Measurements from ENCODE around the gene ZBED5.
A peak's percentile ranks its signal among the peaks of the same experiment; 100 is the strongest.

The ZBED5 gene

DNA sequence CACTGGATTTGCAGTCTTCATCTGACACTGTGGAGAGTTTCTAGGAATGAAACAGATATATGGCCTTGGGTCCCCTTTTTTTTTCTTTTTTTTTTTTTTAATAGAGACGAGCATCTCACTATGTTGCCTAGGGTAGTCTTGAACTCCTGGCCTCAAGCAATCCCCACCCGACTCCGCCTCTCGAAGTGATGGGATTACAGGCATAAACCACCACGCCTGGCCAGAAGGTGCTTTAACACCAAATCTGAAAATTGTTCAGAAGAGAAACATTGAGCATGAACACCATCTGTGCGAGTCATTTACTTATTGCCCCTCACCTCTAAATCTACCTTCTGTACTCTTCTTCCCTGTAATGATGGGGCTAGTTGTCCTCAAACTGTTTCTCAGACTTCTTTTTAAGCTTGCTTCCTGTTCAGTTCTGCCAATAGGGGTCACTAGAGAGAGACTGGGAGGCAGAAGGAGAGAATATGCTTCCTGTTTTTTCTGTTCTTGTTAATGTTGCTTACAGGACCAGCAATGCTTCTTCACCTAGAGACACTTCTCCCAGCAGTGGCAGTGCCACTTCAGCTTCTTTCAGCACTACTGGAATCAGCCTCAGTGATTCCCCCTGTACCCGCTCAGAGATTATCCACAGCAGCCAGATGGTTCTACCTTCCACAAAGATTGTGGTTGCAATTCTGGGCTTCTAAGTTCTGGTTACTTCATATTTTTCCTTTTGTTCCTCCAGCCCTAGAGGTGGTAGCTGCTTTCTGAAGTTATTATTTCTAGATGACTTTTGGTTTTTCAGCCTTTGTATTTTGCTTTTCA lies 20.8 kb upstream of the ZBED5 start:
- DNase-seq (ENCODE audit: low spot score): no peak

GRCh38 chr11:10876158-10876557 lies 18.3 kb upstream of the ZBED5 start:
- DNase-seq (ENCODE audit: low spot score): no peak

GRCh38 chr11:10875430-10876021 lies 17.7 kb upstream of the ZBED5 start:
- no peak for DNase-seq (ENCODE audit: low spot score)

DNA sequence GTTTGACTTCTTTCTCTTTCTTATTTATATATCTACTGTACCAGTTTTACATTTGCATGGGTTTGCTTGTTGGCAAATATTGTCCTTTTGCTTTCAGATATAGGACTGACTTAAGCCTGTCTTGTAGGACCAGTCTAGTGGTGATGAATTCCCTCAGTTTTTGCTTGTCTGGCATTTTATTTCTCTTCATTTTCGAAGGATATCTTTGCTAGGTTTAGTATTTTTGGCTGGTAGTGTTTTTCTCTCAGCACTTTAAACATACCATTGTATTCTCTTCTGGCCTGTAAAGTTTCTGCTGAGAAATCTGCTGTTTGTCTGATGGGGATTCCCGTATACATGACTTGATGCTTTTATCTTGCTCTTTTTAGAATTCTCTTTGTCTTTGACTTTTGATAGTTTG lies 14.2 kb upstream of the ZBED5 start:
- no peak for DNase-seq (ENCODE audit: low spot score)

- DNase-seq (ENCODE audit: low spot score): no peak
Observed at GRCh38 chr11:10868352-10868751, 10.5 kb upstream of the ZBED5 start.

GRCh38 chr11:10866893-10867331 lies 9.1 kb upstream of the ZBED5 start:
- DNase-seq (ENCODE audit: low spot score): no peak

GRCh38 chr11:10865837-10866270 lies 8.0 kb upstream of the ZBED5 start:
- no peak for DNase-seq (ENCODE audit: low spot score)

GRCh38 chr11:10864688-10865087 lies 6.8 kb upstream of the ZBED5 start:
- no peak for DNase-seq (ENCODE audit: low spot score)

DNA sequence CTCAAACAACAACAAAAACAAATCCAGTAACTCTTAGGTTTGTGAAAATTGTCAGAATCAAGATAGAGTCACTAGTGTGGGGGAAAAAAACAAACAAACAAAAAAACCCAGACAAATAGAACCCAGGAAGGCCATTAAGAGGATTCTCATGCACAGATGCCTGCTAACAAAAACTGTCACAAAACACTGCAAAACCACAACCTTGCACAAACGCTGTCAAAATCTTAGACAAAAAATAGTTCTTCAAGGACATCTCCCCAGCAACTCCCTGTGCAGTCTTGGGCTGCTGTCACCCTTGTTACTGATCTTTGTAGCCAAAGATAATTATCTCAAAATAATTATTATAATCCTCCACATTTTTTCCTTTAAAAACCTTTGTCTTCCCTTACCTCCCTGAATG lies 4.6 kb upstream of the ZBED5 start:
- DNase-seq (ENCODE audit: low spot score): no peak

- no peak for DNase-seq (ENCODE audit: low spot score)
Observed at GRCh38 chr11:10861799-10862198, 3.9 kb upstream of the ZBED5 start.

DNA sequence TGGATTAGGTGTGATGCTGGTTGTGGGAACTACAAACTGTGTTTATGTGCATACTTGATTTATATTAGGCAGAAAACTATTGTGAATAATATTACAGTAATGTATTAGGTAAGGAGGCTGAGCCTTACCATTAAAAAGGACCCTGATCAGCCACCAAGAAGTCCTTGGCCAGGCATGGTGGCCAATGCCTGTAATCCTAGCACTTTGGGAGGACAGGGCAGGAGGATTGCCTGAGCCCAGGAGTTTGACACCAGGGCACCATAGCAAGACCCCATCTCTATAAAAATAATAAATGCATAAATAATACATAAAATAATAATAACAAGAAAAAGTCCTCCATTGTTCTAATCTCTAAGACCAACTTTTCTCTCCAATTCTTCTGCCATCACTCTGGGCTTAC lies 3.2 kb upstream of the ZBED5 start:
- DNase-seq (ENCODE audit: low spot score): no peak

DNA sequence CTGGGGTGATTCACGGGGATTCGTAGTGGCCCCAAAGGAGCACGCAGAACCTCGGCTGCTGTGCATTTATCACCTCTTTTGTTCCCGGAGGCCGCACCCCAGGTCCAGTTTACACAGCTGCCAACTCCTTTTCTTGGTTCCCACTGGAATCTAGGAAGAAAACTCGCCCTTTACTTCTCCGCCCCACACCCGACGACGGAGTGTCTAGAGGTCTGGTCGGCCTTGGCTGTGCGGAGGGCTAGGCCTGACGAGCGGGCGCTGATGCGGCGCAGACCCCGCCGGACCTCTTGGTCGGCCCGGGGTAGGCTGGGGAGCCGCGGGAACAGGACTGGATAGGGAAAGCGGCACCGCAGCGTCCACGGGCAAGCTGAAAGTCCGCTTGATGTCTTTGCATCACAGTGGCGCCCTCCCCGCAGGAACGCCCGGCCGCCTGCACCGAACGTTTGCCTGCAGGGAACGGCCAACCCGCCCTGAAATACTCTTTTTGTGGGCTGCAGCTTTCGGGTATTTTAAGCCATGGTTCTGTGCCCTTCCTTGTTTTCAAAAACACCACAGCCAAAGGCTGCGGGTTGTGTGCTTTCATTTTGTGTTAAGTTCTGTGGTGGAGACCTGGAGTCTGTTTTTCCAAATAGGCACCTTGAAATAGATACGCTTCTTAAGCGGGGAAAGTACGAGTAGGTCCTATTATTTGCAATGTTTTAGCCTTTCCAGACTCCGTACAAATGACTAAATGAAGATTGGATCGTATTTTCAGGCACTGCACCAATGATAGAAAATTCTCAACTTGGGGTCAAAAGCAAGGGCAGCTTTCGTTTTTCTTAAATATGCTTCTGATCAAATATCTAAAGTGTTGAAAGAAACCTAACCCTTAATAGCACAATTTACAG lies 829 bp upstream of the ZBED5 start:
- peak; percentile 29 for DNase-seq (ENCODE audit: low spot score)

DNA sequence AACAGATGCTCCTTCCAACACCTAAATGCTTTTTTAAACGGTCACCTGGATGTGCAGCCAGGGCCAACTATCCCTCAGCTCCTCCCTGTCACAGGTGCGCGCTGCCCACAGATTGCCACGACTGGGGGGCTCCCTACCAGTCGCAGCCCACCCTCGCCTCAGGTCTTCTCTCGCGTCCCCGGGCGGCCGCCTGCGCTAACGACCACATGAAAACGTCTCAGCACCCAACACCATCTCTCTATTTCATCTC lies 469 bp downstream of the ZBED5 start:
- DNase-seq (ENCODE audit: low spot score): no peak

DNA sequence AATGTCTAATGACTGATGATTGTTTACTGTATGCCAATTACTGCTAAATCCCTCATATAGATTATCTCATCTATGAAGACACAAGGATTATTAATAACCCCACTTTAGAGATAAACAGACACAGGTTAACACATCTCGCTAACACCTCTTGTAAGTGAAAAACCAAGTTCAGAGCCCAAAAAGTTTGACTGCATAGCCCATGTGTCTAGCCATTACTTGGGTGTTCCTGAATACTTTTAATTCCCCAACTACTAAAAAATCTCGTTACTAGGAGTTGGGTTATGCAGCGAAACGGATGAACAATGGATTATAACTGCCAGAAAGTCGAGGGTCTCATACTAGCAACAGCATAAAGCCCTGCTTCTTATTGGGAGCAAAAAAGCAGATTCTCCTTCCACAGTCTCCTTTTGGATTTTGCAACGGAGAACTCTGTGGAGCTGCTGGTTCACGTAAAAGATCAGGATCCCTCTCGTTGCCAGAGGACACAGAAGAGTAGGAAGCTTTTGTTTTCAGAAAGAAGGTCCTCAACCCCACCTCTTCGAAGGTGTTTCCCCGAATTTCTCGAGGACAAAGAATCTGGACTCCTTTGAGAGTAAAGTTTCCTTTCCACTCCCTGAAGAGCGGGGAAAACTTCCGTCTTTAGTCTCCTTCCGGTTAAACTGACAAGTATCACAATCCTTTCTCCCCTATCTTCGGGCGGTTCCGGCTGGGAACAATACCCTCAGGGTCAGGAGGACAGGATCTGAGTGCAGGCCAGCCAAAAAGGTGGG lies 979 bp downstream of the ZBED5 start:
- peak; percentile 36 for DNase-seq (ENCODE audit: low spot score)

GRCh38 chr11:10855295-10855694 lies 2.6 kb downstream of the ZBED5 start:
- DNase-seq (ENCODE audit: low spot score): no peak

DNA sequence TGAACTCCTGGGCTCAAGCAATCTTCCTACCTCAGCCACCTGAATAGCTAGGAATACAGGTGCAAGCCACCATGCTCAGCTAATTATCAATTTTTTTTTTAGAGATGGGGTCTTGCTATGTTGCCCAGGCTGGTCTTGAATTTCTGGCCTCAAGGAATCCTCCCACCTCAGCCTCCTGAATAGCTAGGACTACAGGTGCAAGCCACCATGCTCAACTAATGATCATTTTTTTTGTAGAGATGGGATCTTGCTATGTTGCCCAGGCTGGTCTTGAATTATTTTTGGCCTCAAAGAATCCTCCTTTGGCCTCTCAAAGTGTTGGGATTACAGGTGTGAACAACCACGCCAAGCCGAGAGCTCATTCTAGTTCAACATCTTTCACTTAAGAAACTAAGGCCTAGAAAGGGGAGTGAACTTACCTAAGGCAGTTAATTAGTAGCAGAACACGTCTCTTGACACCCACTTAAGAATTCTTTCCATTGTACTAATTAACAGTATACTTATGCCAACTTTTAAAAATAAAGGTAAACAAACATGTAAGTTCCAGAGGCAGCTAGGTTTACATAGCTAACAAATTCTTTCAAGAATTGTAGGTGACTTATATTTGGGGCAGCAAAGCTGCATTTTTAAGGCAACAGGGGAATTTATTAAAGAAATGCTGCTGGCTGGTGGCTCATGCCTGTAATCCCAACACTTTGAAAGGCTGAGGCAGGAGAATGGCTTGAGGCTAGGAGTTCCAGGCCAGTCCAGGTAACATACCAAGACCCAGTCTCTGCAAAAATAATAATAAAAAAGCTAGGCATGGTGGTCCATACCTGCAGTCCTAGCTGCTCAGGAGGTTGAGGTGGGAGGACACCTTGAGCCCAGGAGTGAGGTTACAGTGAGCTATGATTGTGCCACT lies 9.6 kb downstream of the ZBED5 start:
- DNase-seq (ENCODE audit: low spot score): no peak

- no peak for DNase-seq (ENCODE audit: low spot score)
Observed at GRCh38 chr11:10846660-10847059, 11.2 kb downstream of the ZBED5 start.

- DNase-seq (ENCODE audit: low spot score): no peak
Observed at GRCh38 chr11:10845589-10845988, 12.3 kb downstream of the ZBED5 start.

- no peak for DNase-seq (ENCODE audit: low spot score)
Observed at GRCh38 chr11:10844796-10845195, 13.1 kb downstream of the ZBED5 start.

- DNase-seq (ENCODE audit: low spot score): no peak
Observed at GRCh38 chr11:10844356-10844755, 13.5 kb downstream of the ZBED5 start.

DNA sequence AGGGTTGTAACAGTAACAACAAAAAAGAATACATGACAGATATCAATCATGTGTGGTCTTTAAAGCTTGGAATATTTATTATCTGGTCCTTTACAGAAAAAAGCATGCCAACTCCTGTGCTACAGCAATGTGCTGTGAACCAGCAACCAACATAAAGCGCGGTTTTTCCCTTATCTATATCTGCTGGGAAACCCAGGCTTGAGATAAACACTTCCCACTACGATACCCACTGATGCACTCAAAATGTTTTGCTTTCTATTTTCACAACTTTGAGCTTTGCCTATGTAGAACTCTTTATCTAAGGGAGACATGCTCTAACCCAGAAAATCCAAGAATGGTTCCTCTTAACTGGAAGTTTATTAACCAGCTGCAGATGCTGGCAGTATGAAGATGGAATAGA lies 19.0 kb downstream of the ZBED5 start:
- DNase-seq (ENCODE audit: low spot score): no peak
